ENCODE data around the gene FTSJ1. TPM values are rescaled to one million over a fixed set of nuclear protein-coding genes. Genes with fewer than 3 reads are reported as not detected.
A peak's percentile ranks its signal among the peaks of the same experiment; 100 is the strongest.

FTSJ1 gene
- total RNA-seq, 1 donor: 67.3 TPM

DNA sequence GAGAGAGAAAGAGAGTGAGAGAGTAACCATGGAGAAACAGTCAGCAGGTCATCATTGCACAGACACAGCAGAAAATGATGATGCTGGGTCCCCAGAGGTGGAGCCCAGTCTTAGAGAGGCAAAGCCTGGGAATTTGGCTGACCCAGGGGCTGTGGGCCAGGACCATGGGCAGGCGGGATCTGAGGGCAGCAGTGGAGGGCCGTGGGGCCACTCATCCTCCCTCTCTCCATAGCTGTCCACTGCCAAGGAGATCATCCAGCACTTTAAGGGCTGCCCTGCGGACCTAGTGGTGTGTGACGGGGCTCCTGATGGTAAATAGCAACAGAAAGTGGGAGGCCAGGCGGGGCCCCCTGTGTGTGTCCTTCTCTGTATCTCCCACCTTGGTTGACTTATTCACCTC is 2.8 kb downstream of the FTSJ1 start:
- no peak overlapping the region for H3K4me3 ChIP-seq (ENCODE audit: insufficient read depth, low read length)
- no peak for DNase-seq (ENCODE audit: insufficient read length, low spot score, missing footprints)
- H3K27ac ChIP-seq (ENCODE audit: low read depth, low read length): no peak overlapping the region
- no peaks in the 10 kb centered on the region for H4K20me1 ChIP-seq (ENCODE audit: insufficient read depth, low read length)
- H3K9me3 ChIP-seq (ENCODE audit: low read depth, low read length): no peaks in the 10 kb centered on the region
- no peak overlapping the region for H3K4me2 ChIP-seq (ENCODE audit: insufficient read depth, low read length)
- no peaks in the 10 kb centered on the region for H3K27me3 ChIP-seq (ENCODE audit: insufficient read depth, low read length)
- no peak overlapping the region for H2AFZ ChIP-seq (ENCODE audit: low read length)
- peaks cover 32% of the 10 kb centered on the region for H3K36me3 ChIP-seq (ENCODE audit: insufficient read depth, low read length)
- TF ChIP-seq, protein P1, sequence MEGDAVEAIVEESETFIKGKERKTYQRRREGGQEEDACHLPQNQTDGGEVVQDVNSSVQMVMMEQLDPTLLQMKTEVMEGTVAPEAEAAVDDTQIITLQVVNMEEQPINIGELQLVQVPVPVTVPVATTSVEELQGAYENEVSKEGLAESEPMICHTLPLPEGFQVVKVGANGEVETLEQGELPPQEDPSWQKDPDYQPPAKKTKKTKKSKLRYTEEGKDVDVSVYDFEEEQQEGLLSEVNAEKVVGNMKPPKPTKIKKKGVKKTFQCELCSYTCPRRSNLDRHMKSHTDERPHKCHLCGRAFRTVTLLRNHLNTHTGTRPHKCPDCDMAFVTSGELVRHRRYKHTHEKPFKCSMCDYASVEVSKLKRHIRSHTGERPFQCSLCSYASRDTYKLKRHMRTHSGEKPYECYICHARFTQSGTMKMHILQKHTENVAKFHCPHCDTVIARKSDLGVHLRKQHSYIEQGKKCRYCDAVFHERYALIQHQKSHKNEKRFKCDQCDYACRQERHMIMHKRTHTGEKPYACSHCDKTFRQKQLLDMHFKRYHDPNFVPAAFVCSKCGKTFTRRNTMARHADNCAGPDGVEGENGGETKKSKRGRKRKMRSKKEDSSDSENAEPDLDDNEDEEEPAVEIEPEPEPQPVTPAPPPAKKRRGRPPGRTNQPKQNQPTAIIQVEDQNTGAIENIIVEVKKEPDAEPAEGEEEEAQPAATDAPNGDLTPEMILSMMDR (IDR thresholded peaks at IDR 0.05; ENCODE audit: extremely low read depth, low read depth, low read length): no peak
- peaks cover 55% of the 10 kb centered on the region for H3K79me2 ChIP-seq (ENCODE audit: insufficient read depth, low read length)
- peaks cover 4% of the 10 kb centered on the region for H3K4me1 ChIP-seq (ENCODE audit: insufficient read depth, low read length)

DNA sequence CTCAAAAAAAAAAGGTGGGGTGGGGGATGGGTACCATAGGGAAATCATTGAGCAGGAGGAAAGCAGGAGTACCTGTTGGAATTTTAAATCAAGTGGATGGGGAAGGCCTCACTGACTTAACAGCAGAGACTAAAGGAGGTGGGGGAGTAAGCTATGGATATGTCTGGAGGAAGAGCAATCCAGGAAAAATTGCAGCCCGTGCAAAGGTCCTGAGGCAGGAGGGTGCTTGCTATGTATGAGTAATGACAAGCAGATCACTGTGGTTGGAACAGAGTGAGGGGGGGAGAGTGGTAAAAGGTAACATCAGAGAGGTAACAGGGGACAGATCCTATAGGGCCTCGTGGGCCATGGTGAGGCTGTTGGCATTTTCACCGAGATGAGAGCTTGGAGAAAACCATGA is 4.1 kb downstream of the FTSJ1 start:
- H3K79me2 ChIP-seq (ENCODE audit: insufficient read depth, low read length): peaks cover 49% of the 10 kb centered on the region

DNA sequence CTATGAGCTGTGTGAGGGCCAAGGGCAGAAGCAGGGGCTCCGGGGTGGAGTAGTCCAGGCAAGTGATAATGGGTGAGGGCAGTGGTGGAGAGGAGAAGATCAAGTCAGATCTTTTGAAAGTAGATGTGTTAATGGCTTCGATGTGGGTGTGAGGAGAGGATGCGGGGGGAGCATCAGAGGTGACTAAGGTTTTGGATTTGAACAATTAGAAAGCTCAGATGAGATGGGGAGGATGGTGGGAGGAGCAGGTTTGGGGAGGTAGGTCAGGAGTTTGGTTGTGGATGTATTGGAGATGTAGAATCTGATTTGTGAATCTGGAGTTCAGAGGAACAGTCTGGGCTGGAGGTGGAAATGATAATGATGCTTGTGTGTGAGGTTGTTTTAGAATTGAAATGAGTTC is 4.6 kb downstream of the FTSJ1 start:
- Histone ChIP-seq H3K36me3 (ENCODE audit: insufficient read depth, low read length) (peaks cover 33% of the 10 kb centered on the region), H3K27me3 (ENCODE audit: insufficient read depth, low read length) (no peaks in the 10 kb centered on the region), H3K4me3 (ENCODE audit: insufficient read depth, low read length) (no peak overlapping the region), H2AFZ (ENCODE audit: low read length) (no peak overlapping the region), H3K4me1 (ENCODE audit: insufficient read depth, low read length) (no peaks in the 10 kb centered on the region), H3K9me3 (ENCODE audit: low read depth, low read length) (no peaks in the 10 kb centered on the region), H3K27ac (ENCODE audit: low read depth, low read length) (no peak overlapping the region), H3K79me2 (ENCODE audit: insufficient read depth, low read length) (peaks cover 46% of the 10 kb centered on the region), H4K20me1 (ENCODE audit: insufficient read depth, low read length) (no peaks in the 10 kb centered on the region), H3K4me2 (ENCODE audit: insufficient read depth, low read length) (no peak overlapping the region)
- DNase-seq (ENCODE audit: insufficient read length, low spot score, missing footprints): no peak
- TF ChIP-seq, protein P1 (IDR thresholded peaks at IDR 0.05; ENCODE audit: extremely low read depth, low read depth, low read length): no peak

More for the DNA sequence above, 4.1 kb downstream of the FTSJ1 start:
- no peak overlapping the region for H2AFZ ChIP-seq (ENCODE audit: low read length)
- H3K4me2 ChIP-seq (ENCODE audit: insufficient read depth, low read length): no peak overlapping the region
- no peaks in the 10 kb centered on the region for H4K20me1 ChIP-seq (ENCODE audit: insufficient read depth, low read length)
- TF ChIP-seq, protein P1 (IDR thresholded peaks at IDR 0.05; ENCODE audit: extremely low read depth, low read depth, low read length): no peak
- no peaks in the 10 kb centered on the region for H3K9me3 ChIP-seq (ENCODE audit: low read depth, low read length)
- no peak overlapping the region for H3K4me3 ChIP-seq (ENCODE audit: insufficient read depth, low read length)
- no peaks in the 10 kb centered on the region for H3K4me1 ChIP-seq (ENCODE audit: insufficient read depth, low read length)
- DNase-seq (ENCODE audit: insufficient read length, low spot score, missing footprints): no peak
- H3K36me3 ChIP-seq (ENCODE audit: insufficient read depth, low read length): peaks cover 32% of the 10 kb centered on the region
- no peak overlapping the region for H3K27ac ChIP-seq (ENCODE audit: low read depth, low read length)
- H3K27me3 ChIP-seq (ENCODE audit: insufficient read depth, low read length): no peaks in the 10 kb centered on the region

DNA sequence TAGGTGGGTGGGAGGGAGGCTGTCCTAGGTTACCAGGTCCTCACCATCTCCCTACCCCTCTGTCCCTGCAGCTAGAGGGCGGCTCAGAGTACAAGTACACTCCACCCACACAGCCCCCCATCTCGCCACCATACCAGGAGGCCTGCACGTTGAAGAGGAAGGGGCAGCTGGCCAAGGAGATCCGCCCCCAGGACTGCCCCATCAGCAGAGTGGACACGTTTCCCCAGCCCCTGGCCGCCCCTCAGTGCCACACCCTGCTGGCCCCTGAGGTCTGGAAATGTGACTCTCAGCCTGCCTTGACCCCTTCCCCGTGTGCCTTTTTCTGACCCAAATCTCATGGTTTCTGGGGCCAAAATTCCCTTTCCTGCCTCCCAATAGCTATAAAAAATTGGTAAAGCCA is 6.5 kb downstream of the FTSJ1 start:
- TF ChIP-seq, protein P1 (IDR thresholded peaks at IDR 0.05; ENCODE audit: extremely low read depth, low read depth, low read length): no peak
- no peaks in the 10 kb centered on the region for H3K27me3 ChIP-seq (ENCODE audit: insufficient read depth, low read length)
- no peak overlapping the region for H3K4me2 ChIP-seq (ENCODE audit: insufficient read depth, low read length)
- peaks cover 27% of the 10 kb centered on the region for H3K79me2 ChIP-seq (ENCODE audit: insufficient read depth, low read length)
- H3K4me3 ChIP-seq (ENCODE audit: insufficient read depth, low read length): no peak overlapping the region
- H3K9me3 ChIP-seq (ENCODE audit: low read depth, low read length): no peaks in the 10 kb centered on the region
- no peak overlapping the region for H2AFZ ChIP-seq (ENCODE audit: low read length)
- no peak for DNase-seq (ENCODE audit: insufficient read length, low spot score, missing footprints)
- peak overlapping the region; percentile 23 for H3K27ac ChIP-seq (ENCODE audit: low read depth, low read length)
- H3K36me3 ChIP-seq (ENCODE audit: insufficient read depth, low read length): peaks cover 38% of the 10 kb centered on the region
- peaks cover 5% of the 10 kb centered on the region for H3K4me1 ChIP-seq (ENCODE audit: insufficient read depth, low read length)
- no peaks in the 10 kb centered on the region for H4K20me1 ChIP-seq (ENCODE audit: insufficient read depth, low read length)
